ENCODE data around the gene MTMR3. TPM values are rescaled to one million over a fixed set of nuclear protein-coding genes. Genes with fewer than 3 reads are reported as not detected.

The MTMR3 gene
- total RNA-seq, 1 donor from 2014 or later: 36.9 TPM

GRCh38 chr22:29997516-29997915, 114.5 kb downstream of the MTMR3 start:
- peak overlapping the region; percentile 14 for H3K27ac Mint-ChIP-seq (ENCODE audit: unreplicated experiment)
- H3K36me3 Mint-ChIP-seq (ENCODE audit: low read depth): peaks cover 6% of the 10 kb centered on the region
- H3K27me3 Mint-ChIP-seq (ENCODE audit: low read depth): no peaks in the 10 kb centered on the region
- H3K9me3 Mint-ChIP-seq (ENCODE audit: low read depth): no peaks in the 10 kb centered on the region
- TF ChIP-seq CTCF (IDR thresholded peaks at IDR 0.05): no peak
- H3K4me1 Mint-ChIP-seq (ENCODE audit: low read depth): peaks cover 40% of the 10 kb centered on the region
- DNase-seq (ENCODE audit: low spot score): no peak
- H3K4me3 Mint-ChIP-seq (ENCODE audit: unreplicated experiment): no peak overlapping the region

- H3K36me3 Mint-ChIP-seq (ENCODE audit: low read depth): peaks cover 6% of the 10 kb centered on the region
- H3K4me3 Mint-ChIP-seq (ENCODE audit: unreplicated experiment): no peak overlapping the region
- no peak overlapping the region for H3K27ac Mint-ChIP-seq (ENCODE audit: unreplicated experiment)
- DNase-seq (ENCODE audit: low spot score): no peak
- TF ChIP-seq CTCF (IDR thresholded peaks at IDR 0.05): no peak
- H3K9me3 Mint-ChIP-seq (ENCODE audit: low read depth): no peaks in the 10 kb centered on the region
- no peaks in the 10 kb centered on the region for H3K27me3 Mint-ChIP-seq (ENCODE audit: low read depth)
- H3K4me1 Mint-ChIP-seq (ENCODE audit: low read depth): peaks cover 37% of the 10 kb centered on the region
These were observed 115.8 kb downstream of the MTMR3 start for GRCh38 chr22:29998627-29999384.

GRCh38 chr22:30000566-30000965, 117.6 kb downstream of the MTMR3 start:
- TF ChIP-seq CTCF (IDR thresholded peaks at IDR 0.05): no peak
- no peaks in the 10 kb centered on the region for H3K9me3 Mint-ChIP-seq (ENCODE audit: low read depth)
- peaks cover 23% of the 10 kb centered on the region for H3K4me1 Mint-ChIP-seq (ENCODE audit: low read depth)
- peak overlapping the region; percentile 19 for H3K27ac Mint-ChIP-seq (ENCODE audit: unreplicated experiment)
- no peak overlapping the region for H3K4me3 Mint-ChIP-seq (ENCODE audit: unreplicated experiment)
- no peak for DNase-seq (ENCODE audit: low spot score)
- no peaks in the 10 kb centered on the region for H3K27me3 Mint-ChIP-seq (ENCODE audit: low read depth)
- peaks cover 6% of the 10 kb centered on the region for H3K36me3 Mint-ChIP-seq (ENCODE audit: low read depth)

- Mint-ChIP-seq H3K9me3 (ENCODE audit: low read depth) (no peaks in the 10 kb centered on the region), H3K36me3 (ENCODE audit: low read depth) (peaks cover 6% of the 10 kb centered on the region), H3K27ac (ENCODE audit: unreplicated experiment) (no peak overlapping the region), H3K27me3 (ENCODE audit: low read depth) (no peaks in the 10 kb centered on the region), H3K4me3 (ENCODE audit: unreplicated experiment) (no peak overlapping the region), H3K4me1 (ENCODE audit: low read depth) (peaks cover 20% of the 10 kb centered on the region)
- TF ChIP-seq CTCF (IDR thresholded peaks at IDR 0.05): no peak
- no peak for DNase-seq (ENCODE audit: low spot score)
These were observed 118.5 kb downstream of the MTMR3 start for GRCh38 chr22:30001459-30001858.

- peaks cover 6% of the 10 kb centered on the region for H3K36me3 Mint-ChIP-seq (ENCODE audit: low read depth)
- no peak for DNase-seq (ENCODE audit: low spot score)
- H3K9me3 Mint-ChIP-seq (ENCODE audit: low read depth): no peaks in the 10 kb centered on the region
- no peak overlapping the region for H3K4me3 Mint-ChIP-seq (ENCODE audit: unreplicated experiment)
- H3K27ac Mint-ChIP-seq (ENCODE audit: unreplicated experiment): no peak overlapping the region
- H3K27me3 Mint-ChIP-seq (ENCODE audit: low read depth): no peaks in the 10 kb centered on the region
- TF ChIP-seq CTCF (IDR thresholded peaks at IDR 0.05): no peak
- peaks cover 9% of the 10 kb centered on the region for H3K4me1 Mint-ChIP-seq (ENCODE audit: low read depth)
These were observed 120.0 kb downstream of the MTMR3 start for GRCh38 chr22:30002861-30003486.
